NCI-H2227 (cell line): ENCODE data around the gene CNKSR3.

ENCODE experiments used
- DNase-seq: peaks from one replicate; lab custom pipeline; 2025; ENCODE audit not compliant: unreplicated experiment; lab: John Stamatoyannopoulos, UW

Gene CNKSR3

DNA sequence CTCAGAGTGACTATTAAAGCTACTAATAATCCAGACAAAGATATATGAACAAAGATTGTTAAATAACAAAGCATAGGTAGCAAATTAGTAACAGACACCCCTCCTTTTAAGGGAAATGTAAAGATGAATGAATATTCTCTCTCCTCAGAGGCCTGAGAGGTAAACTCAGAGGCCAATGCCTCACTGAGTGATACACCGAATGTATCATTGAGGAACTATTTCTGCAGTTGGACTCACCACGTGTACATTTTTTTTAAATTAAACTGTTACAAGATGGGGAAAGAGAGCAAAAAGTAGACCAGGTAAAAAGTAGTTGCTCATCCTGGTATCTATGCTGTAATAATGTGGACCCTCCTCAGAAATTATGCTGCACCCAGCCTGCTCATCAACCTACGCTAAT lies 81.6 kb downstream of the CNKSR3 start:
- DNase-seq = no peak

DNA sequence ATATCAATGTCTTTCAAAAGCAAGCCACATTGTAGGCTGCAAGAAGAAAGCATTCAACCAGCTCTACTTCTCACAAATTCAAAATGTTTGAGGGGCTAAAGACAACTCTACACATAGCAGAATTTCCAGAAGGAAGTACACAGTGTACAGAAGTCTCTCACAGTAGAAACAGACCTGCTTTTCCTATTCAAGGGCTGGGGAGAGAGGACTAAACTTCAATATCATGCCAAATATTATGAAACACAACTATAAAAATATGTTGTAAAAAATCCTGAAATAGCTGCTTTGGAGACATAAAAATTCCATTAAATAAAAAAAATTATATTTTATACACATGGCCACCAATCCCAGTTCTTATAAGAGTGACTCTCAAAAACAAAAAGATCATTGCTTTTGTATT lies 83.0 kb downstream of the CNKSR3 start:
- no peak for DNase-seq

DNA sequence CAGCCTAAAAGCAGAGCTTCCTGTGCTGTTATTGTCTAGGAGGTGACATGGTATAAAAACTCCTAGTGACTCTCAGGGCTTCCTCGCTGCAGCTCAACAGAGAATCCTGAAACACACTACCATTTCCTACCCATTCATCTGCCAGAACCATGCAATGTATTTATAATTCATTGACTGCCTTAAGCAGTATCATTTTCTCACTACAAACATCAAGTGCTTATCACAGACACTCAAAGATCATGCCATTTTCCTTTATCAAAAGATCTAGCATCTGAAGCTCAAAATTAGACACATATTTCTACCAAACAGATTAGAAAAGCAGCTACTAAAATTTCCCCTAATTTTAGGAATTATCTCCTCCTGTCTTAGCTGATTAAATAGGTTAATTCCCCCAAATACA lies 83.5 kb downstream of the CNKSR3 start:
- no peak for DNase-seq

DNA sequence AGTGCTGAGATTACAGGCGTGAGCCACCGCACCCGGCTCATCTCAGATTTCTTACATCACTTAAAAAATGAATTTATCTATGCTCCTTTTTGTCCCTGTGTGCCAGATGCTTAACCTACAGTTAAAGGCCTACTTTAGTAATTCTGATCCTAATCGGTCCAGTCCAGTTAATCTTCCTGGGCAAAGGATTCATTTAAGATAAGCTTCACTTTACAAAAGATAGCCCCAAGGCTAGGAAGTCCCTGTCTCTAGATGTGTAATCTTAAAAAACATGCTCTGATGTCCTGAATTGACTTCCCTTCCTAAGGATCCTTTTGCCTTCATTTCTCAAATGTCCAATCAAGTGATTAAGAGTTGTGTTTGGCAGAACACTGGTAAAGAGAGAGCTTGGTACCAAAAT lies 85.5 kb downstream of the CNKSR3 start:
- no peak for DNase-seq

DNA sequence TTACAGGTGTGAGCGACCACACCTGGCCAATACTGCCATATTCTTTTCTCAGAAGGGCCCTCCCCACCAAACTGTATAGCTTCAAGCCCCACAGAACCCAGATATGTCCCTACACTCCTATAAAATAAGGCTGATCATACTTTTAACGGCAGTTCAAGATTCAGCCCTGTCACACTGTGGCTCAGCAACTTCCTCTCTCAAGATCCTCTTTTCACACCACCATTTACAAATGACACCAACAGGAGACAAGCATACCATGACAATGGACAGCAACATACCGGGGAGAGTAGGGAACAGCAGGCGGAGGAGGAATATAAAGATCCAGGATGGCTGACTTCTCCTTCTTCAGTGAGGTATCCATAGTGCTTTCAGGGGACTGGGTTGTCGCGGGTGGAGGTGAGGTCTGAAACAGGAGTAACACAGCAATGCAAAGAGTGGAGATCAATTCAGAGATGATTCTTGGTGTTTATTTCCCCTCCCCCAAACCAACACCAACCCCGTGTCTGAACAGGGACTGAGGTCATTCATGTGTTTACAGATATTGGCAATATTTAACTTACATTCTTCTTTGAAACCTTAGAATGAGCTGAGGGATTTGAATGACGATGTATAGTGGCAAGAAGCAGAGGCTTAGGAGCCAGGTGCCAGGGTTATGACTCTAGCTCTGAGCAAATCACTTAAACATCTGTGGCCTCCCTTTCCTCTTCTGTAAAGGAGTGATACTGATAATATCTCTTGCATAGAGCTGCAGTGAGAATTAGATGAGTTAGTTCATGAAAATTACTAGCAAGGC lies 96.3 kb downstream of the CNKSR3 start:
- DNase-seq = no peak

DNA sequence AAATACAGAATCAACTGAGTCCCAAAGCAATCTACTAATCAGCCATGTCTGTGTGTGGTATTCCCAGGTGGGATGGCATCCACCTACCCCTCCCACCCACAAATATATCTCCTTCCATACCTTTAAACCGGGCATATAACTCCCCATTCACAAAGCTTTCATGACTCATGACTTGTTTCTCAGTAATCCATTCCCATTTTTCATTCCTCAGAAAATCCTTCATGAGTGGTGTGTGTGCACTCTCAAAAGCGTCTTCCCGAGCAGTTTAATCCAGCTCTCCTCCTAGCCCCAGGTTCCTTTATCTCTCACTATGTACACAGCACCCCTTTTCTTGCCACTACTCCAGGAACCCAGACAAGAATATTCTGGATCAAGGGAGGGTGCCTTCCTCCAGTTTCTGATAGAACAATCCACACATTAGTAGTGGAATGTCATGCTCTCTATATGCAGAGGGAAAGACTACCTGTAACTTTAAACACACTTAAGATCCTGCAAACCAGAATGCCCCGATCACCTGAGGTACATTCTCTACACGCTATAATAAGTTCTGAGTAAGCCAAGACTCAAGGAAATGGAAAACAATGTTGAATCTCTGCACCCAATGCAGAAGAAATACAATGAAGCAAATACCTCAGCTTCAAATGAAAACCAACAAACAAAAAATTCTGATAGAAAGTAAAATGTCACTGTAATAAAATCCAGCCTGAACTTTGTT lies 98.2 kb downstream of the CNKSR3 start:
- DNase-seq = no peak

DNA sequence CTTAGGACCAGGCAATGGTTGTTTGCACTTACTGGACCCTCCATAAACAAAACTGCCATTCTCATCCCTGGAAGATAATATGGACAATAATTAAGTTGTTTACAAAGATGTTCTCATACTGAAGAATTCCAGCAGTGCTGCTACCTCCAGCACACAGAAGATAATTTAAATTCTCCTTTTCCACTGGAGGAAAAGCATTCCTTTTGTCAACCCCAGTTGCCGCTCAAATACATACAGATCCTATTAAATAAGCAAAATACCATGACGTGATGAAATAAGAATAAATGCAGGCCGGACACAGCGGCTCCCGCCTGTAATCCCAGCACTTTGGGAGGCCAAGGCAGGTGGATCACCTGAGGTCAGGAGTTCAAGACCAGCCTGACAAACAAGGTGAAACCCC lies 99.4 kb downstream of the CNKSR3 start:
- DNase-seq = no peak

DNA sequence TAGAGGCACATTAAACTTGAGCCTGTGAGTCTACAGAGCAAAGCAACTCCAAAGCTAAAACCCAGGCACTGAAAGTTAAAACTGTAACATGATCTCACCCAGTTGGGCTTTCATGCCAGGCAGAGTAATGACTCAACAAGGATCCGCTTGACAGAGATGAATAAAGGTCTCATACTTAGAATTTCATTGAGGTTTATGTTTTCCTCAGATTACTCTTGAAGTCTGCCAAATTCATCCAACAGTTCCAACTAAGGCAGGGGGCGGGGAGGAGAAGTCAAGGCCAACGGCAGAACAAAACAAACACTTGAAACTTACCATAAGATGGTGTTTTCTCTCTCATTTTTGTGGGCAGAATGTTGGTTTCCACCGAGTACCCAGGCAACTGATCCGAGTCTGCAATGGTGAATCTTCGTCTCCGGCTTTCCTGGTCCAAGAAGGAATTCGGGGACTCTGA lies 99.8 kb downstream of the CNKSR3 start:
- DNase-seq = no peak

DNA sequence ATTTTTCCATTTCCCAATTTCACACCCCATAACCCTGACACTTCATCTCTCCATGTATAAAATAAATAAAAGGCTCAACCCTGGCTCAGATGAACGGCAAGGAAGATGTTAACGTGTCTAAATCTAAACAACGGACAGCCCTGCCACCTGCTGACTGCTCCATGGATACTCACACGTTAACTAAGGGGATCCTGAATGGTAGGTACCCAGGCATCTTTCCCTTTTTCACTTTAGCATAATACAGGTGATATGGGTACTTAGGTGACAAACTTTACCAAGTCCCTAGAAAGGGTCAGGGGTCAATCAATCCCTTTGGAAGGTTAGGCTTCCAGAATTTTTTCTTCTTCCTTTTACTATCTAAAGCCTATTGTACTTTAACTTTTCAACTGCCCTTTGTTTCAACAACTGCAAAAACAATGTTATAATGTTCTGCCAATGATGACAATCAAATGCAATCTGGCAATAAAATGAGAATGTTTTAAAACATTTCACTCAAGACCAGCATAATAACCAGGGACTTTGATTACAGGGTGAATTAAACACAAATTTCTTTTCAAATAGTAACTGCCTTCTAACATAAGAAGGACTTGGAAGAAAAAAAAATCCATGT lies 101.5 kb downstream of the CNKSR3 start:
- DNase-seq = peak; percentile 53

DNA sequence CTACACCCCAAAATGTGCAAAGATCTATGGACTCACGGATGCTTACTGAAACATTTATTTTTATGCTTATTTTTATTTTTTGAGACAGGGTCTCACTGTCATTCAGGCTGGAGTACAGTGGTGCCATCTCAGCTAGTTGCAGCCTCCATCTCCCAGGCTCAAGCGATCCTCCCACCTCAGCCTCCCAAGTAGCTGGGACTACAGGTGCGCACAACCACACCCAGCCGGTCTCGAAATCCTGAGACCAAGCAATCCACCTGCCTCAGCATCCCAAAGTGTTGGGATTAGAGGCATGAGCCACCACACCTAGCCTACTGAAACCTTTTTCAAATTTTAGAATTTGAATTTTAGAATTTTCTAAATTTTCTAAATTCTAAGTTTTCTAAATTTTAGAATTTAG lies 103.0 kb downstream of the CNKSR3 start:
- no peak for DNase-seq

DNA sequence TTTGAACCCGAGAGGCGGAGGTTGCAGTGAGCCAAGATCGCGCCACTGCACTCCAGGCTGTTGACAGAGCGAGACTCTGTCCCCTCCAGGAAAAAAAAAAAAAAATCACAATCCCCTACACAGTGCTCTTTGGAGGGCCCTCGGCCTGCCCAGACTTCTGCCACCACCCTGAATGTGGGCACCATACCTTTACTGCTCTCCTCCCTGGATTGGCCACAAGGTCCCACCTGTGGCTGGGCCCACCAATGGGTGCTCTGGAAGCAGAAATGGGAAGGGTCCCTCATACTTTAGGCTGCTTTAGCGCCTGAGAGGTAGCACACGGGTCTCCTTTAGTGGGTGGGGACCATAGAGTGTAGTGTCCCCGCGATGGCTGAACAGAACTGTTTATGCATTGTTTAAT lies 103.6 kb downstream of the CNKSR3 start:
- no peak for DNase-seq

DNA sequence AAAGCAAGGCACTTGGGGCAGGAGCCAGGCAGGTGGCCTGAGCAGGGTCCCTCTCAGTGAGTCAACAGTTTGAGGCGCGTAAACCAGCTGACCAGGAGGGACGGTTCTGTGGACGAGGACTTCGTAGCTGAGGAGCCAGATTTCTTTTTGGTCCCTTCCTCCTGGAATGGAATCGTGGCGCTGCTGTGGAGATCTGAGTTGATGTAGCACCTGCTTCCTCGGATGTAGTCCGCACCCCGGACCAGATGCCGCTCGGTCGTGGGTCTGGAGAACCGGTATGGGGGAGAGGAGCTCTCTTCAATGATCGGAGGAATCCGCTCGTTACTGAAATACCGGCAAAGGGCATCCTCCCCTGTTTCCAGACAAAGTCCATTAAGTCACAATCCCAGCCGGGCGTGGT lies 104.2 kb downstream of the CNKSR3 start:
- DNase-seq = no peak

DNA sequence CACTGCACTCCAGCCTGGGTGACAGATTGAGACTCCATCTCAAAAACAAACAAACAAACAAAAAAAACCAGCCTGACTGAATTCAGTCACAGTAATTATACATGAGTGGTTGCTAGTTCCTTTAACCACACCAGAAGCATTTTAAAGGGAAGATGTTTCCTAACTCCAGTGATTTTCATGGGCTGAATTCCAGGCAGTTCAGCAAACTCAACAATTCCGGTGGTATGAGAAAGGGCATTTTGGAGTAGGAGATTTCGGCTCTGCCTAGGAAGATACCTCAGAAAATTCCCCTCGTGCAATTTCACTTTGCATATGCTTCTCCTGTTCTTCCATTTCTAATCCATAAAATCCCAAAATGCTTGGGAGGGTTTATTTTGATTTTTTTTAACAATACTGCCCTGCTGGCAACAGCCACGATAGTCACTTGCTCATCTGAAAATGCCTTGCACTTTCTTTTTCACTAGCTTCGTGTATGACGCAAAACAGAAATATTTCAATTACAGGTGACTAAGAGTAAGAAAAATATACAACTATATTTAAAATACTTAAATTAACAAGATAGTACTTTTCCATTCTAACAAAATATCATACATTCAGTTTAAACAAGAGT lies 105.6 kb downstream of the CNKSR3 start:
- DNase-seq = no peak

DNA sequence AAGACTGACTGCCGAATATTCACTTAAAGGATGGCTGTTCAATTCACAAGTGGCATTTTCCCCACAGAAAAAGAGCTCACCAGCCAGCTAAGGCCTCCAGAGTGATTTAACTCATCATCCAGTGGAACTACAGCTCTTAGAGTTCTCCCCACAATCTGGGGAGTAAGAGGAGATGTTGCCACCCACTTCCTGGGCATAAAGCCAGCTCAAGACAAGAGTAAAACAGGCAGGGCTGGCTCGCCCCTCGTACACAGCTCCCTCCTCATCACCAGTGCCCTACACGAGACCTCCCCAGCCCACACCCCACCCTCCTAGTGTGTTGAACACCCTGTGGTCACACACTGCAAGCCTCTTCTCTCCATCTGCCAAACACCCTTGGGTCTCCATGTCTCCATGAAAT lies 106.7 kb downstream of the CNKSR3 start:
- DNase-seq = peak; percentile 2

DNA sequence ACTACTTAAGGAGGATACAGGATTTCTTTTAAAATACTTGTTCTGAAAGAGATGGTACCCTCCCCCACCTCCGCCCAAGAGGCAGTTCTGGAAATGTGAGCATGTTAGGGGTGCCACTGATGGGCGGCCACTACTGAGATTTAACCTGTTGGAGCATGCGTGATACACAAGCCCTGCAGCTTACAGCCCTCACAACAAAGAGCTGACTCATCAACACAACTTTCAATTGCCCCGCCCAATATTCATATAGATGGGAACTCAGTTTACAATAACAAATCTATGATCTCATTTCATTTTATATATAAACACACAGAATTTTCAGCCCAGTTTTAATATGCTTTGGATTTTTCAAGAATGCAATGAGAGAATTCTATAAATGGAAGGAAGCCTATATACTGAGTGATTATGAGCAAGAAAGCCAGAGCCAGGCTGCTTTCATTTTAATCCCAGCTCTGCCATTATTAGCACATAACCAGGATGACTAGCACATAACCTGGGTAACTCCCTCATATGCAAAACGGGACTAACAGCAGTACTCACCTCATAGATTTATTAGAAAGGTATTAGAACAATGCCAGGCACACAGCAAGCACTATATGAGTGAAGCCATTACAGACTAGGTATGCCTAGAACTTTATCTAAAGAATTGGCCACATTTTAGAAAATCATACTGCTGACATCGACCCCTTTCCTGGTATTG lies 108.3 kb downstream of the CNKSR3 start:
- no peak for DNase-seq

DNA sequence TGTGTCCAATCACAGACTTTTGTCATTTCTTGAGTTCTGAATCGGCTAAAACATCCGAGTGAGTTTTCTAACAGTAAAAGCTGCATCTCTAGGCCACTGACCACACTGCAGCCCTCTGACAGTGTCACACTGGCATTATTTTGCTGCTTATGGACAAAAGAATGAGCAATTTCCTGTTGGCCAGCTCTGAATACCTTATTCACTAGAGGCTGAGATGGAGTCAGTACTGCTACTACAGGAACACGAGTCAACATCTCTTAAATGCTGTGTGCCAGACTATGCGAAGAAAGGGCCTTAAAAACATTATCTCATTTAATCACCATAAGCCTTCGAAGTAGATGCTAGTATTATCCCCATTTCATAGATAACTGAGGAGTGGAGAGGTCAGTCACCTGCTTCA lies 111.4 kb downstream of the CNKSR3 start:
- no peak for DNase-seq

DNA sequence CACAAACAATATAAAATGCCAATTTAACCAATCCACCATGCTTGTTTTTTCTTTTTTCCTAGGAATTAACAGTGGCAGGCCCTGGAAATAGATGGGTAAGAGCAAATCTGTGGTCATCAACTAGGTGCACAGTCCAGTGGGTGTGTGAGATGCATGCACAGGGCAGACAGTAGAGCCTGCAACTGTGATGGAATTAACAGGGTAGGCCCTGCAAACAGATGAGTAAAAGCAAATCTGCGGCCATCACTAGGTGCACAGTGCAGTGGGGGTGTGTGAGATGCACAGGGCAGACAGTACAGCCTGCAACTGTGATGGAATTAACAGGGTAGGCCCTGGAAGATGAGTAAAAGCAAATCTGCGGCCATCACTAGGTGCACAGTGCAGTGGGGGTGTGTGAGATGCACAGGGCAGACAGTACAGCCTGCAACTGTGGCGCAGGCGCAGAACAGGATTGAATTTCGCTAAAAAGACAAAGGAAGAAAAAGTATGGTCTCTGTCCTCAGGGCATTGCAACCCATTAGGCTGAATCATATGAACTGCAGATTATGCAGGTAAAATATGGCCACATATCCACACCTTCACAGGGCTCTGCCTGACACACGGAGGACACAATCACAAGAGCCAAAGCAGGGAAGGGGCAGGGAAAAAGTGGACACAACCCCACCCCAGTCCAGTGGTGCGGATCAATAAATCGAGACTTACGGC lies 112.8 kb downstream of the CNKSR3 start:
- no peak for DNase-seq

DNA sequence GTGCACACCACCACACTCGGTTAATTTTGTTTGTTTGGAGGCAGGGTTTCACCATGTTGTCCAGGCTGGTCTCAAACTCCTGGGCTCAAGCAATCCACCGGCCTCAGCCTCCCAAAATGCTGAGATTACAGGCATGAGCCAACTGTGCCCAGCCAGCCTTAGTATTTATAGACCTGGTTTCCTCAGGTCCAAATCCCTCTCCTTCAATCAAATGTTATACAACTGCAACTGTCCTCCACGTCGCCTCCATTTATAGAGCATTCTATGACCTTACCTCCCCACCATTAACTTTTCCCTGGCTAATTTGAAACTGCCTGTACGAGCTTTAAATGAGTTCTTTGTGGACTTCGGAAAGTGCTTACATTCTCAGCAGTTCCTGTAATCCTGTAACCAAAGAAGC lies 114.6 kb downstream of the CNKSR3 start:
- no peak for DNase-seq

DNA sequence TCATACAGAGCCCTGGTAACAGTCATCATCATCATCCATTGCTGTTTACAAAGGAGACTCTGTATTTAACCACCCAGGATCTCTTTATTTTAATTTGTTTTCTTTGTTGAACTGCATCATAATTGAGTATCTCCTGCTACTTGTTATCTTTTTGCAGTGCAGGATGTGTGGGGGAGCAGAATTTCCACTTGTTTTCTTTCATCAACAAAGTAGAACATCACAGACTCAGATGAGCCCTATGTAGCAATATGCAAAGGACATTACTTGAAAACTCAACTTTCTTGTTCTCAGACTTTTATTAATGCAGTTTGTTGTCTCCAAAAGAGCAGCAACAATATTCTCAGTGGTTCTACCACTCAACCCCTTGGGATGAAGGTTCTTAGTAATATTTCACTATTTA lies 115.2 kb downstream of the CNKSR3 start:
- no peak for DNase-seq

DNA sequence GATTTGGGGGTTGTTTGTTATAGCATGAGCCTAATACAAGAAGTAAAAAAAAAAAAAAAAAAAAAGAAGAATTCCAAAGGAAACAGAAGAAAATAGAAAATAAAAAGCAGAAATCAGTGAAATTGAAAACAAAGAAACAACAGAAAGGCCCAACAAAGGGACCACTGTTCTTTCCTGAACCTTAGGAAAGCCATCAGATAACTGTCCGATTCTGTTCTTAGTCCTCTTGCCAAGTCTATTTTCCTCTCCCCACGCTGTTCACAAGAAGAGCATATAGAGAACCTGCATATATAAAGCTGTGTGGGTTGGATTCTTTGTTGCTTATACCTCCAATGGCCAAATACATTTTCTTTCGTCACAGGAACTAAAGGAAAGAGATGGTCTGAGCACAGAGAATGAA lies 115.9 kb downstream of the CNKSR3 start:
- DNase-seq = no peak

DNA sequence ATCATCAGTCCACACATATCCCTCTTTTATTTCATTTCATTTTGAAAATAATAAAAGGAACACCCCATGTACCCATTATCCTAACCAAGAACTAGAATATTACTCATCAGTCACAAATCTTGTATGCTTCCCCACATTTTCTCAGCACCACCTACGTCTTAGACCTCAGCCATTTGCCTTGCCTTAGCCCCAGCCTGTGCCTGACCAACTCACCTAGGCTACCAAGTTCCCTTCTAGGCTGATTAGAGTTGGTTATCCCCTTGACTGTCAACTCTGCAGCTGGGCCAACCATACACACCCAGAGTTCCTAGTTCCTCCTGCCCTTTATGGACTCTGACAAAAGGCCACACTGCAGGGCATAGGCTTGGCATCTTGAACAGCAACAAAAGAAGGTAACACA lies 120.5 kb downstream of the CNKSR3 start:
- no peak for DNase-seq
